GM19240 (cell line): ENCODE data around the gene SCAF11.

ENCODE experiments used
- DNase-seq: peaks from one replicate; pipeline ENCODE4 v3.0.0; 2011; ENCODE audit warnings: low spot score; ENCODE audit not compliant: insufficient read length

SCAF11 gene

DNA sequence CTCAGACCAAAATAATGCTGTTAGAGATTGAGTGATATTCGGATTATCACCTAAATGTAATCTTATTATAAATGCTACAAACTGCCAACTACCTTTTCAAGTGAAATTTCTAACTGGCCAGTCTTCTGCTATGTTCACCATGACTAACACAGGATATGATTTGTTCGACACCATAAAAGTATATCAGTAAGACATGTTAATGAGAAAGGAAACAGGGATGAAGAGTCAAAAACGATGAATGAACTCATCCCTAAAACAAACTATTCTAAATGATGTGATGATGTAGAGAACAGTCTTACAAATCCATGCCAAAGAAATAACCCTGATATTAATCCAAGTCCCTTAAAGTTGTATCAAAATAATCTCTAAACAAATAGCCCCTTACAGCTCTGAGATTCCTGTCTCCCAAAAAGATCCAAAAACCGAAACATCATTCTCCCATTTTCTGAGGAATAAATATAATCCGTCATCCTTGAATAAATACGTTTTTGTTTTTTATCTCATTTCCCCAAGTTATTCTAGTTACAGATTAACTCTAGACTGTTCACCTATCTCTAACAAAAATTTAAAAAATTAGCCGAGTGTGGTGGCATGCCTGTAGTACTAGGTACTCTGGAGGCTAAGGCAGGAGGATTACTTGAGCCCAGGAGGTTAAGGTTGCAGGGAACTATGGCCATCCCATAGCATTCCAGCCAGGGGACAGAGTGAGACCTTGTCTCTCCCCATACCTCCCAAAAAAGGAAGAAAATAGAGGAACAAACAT, 9.1 kb downstream of the SCAF11 start:
- DNase-seq, result no peak

DNA sequence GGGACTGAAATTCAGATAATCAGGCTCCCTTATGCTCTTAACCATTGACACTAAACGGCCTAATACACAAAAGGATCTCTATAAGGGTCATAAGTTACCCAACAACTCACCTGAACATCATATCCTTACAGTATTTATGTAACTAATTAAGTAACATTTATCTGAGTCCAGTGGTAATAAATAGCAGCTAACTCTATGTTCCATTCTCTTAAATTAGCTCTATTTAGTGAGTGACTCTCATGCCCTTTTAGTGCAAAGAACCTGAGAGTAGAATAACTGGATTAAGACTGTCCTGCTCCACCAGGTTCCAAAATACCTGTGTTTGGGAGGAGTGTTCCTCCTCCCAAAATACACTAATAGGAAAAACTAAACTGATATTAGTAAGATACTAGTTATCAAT, 9.8 kb downstream of the SCAF11 start:
- no peak for DNase-seq

DNA sequence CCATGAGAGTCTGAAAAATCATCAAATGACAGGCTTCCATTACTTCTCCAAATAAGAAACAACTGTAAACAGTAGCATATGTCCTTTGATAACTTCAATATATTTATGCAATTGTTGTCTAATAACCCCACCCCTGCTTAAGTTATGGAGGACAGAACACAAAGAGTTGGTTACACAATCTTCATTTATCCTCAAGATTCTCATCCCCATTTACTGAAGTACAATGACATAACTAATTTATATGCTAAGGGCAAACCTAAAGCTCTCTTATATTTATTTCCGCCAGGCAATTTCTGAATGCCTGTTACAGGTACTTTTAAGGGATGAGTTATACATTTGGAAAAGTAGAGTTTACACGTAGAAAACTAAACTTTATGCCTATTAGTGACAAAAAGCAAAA, 12.3 kb downstream of the SCAF11 start:
- DNase-seq, result no peak

DNA sequence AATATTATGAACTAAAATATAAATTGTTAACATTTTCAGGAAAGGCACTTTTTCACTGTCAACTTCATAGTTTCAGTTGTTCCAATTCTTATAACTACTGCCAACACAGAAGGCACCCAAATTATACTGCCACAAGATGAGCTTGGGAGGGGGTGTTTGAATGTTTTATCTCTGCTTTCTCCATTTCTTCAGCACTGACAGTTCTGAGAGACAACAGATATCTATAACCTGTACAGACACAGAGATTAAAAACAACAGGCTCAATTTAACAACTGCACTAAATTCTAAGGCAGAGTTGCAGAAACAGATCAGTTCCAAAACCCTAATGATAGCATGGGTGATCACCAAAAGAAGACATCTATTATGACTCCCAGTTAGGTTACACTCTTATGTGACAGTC, 12.8 kb downstream of the SCAF11 start:
- no peak for DNase-seq

DNA sequence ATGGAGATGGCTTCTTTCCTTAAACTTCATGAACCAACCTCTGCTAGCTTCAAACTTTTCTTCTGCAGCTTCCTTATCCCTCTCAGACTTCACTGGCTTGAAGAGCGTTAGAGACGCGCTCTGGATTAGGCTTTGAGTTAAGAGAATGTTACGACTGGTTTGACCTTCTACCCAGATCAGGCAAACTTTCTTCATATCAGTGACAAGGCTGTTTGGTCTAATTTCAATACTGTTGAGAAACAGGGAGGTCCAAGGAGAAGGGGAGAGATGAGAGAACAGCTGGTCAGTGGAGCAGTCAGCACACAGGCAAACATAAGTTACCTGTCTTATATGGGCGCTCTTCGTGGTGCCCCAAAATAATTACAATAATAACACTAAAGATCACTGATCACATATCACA, 14.9 kb downstream of the SCAF11 start:
- DNase-seq, result no peak

DNA sequence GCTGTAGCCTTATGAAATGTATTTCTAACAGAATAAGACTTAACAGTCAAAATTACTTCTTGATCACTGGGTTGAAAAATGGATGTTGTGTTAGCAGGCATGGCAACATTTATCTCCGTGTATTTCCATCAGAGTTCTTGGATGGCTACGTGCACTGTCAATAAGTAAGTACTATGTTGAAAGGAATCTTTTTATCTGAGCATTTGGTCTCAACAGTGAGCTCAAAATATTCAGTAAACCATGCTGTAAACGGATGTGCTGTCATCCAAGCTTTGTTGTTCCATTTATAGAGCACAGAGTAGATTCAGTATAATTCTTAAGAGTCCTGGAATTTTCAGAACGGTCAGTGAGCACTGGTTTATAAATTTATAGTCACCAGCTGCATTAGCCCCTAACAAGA, 15.5 kb downstream of the SCAF11 start:
- no peak for DNase-seq

DNA sequence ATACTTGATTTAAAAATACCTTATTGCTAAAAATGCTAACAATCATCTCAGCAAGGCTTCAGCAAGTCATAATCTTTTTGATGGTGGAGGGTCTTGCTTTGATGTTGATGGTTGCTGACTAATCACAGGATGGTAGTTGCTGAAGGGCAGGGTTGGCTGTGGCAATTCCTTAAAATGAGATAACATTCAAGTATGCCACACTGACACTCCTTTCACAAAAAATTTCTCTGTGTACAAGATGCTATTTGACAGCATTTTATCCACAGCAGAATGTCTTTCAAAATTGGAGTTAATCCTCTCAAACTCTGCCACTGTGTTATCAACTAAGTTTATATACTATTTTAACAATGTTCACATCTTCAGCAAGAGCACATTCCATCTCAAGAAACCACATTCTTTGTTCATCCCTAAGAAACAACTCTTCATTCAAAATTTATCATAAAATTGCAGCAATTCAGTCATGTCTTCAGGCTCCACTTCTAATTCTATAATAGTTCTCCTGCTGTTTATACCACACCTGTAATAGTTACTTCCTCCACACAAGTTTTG, 16.1 kb downstream of the SCAF11 start:
- DNase-seq, result no peak

DNA sequence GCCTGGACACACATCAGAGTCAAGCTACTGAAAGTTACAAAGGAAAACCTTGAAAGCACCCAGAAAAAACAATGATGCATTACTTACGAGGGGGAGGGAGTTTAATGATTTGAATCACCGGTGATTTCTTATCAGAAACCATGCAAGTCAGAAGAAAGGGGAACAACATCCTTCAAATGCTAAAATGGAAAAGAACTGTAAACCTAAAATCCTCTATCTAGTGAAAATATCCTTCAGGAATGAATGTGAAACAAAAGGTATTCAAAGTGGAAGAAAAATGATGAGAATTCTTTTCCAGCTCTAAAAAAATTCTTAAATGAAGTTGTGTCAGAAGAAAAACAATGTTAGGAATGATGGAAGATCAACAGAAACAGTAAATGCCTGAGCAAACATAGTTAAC, 16.8 kb downstream of the SCAF11 start:
- DNase-seq, result no peak

DNA sequence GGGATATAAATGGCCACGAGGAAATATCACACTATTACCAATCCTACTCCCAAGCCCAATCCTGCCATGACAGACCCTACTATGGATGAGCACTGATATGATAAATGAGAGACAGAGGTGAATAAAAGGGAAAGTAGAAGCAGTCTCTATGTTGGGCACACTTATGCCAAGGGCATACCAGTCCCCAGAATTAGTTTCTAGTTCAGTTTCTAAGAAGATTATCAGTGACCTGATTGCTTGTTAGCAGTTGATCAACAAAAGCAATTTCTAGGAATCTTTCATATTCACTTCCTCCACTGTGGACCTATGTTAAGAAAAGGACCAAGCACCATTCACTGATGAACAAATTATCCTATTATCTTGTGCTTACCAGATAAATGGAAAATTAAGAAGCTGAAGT, 20.0 kb downstream of the SCAF11 start:
- DNase-seq, result no peak

DNA sequence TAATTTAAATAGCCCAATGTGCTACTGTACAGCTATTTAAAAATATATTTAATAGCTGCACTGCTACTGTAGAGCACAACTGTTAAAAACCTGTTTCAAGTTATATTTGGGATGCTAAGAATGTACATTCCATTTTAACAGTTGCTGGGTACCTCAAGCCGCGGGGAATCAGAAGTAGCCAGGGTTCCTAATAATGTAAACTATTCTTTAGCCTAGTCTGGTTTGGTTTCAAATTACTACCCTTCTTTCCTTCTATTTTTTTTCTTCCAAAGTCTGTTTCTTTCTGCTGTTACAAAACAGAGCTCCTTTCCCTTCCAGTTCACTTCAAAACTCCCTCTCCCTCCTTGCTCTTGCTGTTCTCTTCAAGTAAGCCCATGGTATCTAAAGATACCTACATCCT, 21.3 kb downstream of the SCAF11 start:
- DNase-seq, result no peak

DNA sequence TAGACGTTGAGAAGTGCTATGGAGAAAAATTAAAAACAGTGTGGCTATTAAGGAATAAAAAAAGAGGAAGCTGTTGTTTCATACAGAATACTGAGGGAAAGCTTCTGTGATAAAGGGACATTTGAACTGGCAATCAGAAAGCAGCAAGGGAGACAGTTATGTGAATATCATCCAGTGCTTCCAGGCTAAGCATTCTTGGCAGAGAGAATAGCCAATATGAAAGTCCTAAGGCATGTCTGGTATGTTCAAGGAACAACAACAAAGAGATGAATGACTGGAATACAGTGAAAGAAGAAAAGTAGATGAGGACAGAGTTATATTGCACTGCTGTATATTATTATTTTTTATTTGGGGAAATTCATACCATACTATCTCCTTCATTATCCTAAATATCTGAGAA, 23.9 kb downstream of the SCAF11 start:
- no peak for DNase-seq

DNA sequence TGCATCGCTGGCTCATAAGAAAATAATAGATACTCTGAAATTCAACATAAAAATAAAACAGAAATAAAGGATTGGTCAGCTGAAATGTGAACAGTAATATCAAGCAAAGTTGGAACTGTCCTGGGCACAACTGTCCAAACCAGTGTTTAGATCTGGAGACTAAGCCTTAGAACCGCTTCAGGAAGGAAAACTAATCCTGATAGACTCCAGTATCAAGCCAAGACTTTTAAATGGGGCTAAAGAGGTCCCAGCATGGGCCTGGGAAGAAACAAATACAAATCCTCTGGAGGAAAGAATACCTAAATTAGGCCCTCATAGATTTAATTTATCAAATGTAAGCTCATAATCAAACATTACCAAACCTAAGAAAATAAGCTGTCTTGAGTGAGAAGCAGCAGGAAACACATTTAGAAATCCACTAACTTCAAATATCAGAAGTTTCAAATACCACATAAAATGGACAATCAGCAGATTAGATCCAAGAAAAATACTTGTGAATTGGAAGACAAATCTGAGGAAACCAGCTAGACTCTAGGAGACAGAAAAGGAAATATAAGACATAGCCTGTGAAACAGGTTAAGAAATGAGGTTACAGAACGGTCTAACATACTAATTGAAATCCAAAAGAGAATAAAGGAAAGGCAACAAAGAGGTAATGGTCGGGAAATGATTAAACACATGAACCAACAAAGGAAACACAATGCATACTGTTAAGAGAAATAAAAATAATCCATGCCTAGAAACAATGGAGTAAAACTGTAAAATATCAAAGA, 27.6 kb downstream of the SCAF11 start:
- DNase-seq, result no peak

DNA sequence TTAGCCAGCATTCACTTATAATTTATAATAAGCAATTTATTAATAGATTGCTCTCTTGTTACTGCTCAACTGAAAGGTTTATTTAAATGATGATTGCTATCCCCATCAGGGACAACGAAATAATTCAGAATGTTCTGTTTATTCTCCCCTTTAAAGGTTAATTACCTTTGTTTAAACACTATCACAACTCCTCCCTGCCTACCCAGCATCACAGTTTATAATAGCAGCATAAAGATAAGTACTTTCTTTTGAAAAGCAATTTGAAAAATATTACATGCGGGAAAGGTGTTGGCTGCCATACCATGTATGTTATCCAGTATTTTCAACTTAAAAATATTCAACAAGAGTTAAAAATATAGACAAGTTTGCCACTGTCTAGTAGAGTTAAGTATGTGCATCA, 30.6 kb downstream of the SCAF11 start:
- no peak for DNase-seq

DNA sequence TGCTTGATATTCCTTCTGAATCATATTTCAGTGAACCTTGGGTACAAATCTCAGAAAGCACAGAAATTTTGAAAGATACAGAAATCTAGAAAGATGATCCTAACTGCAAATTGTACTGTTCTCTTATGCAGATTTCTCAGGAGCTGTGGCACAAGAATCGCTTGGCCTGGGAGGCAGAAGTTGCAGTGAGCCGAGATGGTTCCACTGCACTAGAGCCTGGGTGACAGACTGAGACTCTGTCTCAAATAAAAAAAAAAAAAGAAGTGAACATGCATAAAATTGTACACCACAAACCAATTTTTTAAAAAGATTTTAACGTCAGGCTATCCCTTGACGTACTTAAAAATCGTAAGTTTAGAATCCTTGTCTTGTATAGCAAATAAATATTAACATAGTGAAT, 31.3 kb downstream of the SCAF11 start:
- DNase-seq, result no peak

DNA sequence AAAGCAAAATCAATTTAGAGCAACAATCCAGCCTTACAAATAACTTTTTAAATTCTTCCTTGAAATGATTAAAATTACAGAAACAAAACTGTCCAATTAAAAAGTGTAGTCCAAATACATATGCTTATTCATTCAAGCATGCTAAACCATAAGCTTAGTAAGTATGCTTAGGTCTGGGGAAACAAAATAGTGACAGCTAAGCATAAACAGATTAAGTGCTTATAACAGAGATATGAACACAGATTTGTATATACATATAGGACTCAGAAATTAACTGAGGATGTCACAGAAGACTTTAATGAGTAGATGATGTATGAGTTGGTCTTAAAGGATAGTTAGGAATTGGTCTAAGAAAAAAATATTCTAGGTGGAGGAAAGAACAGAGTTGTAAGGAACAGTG, 41.8 kb downstream of the SCAF11 start:
- no peak for DNase-seq

DNA sequence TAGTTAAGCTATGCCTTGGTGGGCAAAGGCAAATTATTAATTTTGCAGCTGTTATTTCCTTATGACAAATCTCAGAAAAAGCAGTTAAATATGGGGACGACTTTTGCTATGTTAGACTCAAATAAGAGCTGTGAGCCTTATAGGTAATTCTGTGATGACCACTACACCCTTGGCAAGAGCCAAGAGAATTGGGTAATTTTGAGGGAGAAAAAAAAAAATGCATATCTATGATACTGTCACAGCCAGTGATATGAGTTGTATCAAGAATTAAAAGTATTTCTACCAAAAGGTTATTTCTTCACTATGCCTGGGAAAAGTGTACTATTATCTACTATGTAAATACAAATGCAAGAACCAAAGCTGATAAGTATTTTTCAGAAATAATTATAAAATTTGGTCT, 43.9 kb downstream of the SCAF11 start:
- DNase-seq, result no peak

DNA sequence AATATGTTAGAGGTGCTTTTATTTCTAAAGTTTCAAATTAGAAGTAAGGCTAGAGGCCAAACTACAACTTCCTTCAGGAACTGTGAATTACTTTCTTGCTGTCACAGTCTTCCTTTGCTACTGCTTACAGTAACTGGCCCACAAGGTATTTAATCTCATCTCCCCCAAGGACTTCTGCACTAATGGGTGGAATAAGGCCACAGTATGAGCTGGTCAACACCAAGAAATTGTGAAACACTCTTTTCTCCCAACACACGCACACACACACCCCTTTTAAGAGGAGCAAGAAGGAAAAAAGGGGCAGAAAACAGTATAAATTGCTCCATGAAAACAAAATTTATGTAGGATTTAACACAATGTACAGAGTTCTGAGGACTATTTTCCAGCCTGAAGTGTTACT, 45.6 kb downstream of the SCAF11 start:
- no peak for DNase-seq

DNA sequence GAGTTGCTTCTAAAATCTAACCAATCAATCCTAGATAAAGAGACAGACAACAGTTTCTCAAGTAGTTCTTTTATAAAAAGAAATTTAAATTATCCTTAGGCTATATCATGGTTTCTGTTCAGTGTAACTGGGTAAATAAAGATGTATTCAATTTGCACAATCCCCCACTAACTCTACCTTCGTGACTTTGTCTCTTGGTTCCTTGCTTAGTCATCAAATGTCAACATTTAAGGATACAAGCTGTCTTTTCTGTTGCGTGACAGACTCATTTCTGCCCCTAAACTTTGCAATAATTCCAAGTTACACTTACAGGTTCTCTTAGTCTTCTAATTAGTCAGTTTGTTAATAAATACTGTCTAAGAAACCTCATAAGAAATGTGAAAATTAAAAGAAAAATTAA, 50.6 kb downstream of the SCAF11 start:
- DNase-seq, result no peak

DNA sequence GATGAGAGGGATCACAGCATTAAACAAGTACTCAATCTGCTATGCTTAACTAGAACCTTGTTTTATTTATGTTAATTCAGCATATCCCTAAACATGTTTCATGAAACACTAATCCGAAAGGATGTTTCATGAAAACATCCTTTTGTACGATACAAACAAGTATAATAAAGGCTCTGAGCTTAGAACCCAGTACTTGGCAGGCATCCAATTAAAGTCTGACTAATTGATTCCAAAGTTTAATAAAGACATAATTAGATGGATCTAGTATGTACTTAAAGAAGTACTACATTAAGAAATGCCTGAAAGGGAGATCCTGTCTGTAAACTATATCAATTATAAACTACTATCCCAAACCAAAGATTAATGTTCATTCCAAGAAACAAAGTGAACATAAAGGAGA, 51.8 kb downstream of the SCAF11 start:
- no peak for DNase-seq

DNA sequence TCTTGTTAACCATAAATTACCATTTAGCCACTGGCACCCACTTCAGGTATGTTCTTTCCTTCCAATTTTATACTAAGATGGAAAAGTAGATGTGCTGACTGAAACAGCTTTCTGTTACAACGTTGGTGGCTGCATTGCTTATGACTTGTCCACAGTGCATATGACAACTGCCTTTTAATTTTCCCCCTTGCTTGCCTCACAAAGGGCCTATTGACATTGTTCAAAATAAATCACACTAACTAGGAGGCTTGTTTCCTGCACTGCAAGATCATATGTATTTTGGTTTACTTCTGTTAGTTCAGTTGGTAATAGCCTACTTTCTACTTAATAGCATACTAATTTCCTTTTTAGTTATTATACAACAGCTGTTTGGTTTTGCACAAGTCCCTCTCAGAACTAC, 55.4 kb downstream of the SCAF11 start:
- DNase-seq, result no peak

DNA sequence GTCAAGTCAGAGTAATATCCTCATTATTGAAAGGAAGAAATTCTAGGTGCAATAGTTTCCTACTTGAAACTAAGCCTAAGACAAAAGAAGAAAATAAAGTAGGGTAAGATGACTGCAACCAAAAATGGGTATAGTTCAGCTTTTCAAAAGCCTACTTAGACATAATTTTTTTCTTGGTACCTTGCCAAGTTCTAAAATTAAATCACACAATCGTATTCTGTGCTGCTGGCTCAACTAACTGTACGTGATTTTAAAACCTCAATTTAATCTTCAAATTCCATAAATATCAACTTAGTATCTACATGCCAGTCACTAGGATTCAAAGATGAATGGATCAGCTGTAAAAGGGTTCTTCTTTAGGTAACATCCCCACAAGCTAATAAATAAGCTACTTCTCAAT, 56.9 kb downstream of the SCAF11 start:
- DNase-seq, result no peak

DNA sequence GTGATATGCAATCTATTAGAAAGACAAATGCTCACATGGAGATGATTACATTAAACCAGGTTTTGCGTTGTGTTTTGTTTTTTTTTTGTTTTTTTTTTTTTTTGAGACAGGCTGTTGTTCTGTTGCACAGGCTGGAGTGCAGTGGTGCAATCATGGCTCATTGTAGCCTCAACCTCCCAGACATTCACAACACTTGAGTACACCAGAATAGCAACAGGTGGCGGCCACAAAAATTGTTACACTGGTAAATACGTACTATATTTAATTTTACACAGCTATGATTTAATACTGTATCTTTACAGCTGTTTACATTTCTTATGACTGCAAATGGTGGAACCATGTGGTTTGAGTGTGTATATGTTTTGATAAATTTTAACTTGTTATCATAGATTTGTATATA, 60.0 kb downstream of the SCAF11 start:
- DNase-seq, result no peak

DNA sequence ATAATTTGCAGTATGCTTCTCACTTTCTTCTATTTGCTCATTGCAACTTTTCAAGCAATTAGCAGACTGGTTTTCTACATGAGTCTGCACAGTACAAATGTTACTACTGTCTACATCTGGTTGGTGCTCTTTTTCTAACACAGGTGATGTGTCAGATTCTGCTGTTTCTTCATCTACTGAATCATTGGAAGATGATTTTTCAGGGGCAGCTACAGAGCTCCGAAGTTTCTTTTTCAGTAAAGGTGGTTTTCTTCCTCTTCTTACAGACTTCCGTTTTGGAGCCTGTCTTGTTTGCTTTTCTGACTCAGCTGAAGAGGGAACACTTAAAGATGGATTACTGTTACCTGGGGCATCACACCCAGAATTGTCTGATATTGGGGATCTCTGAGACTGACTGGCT, 62.1 kb downstream of the SCAF11 start:
- DNase-seq, result no peak
